H9 (cell line): Measurements from ENCODE around the gene TACR1. TPM values are rescaled to one million over a fixed set of nuclear protein-coding genes. Genes with fewer than 3 reads are reported as not detected.

Experiments
- DNase-seq: peaks from one replicate; pipeline ENCODE4 v3.0.0-alpha.2; 2017
- H2AFZ ChIP-seq: one replicate; pipeline ENCODE4 v1.6.1; 2013; ENCODE audit warnings: mild to moderate bottlenecking, low read length, control low read depth, moderate library complexity
- H2AK5ac ChIP-seq: 2 replicates; pipeline ENCODE4 v1.6.1; 2013; ENCODE audit warnings: low read length, control low read depth, mixed read lengths; ENCODE audit not compliant: insufficient read length
- H2BK120ac ChIP-seq: one replicate; pipeline ENCODE4 v1.6.1; 2013; ENCODE audit warnings: low read depth, mild to moderate bottlenecking, low read length, control low read depth, inconsistent platforms; ENCODE audit not compliant: poor library complexity, severe bottlenecking
- H2BK12ac ChIP-seq: 2 replicates; pipeline ENCODE4 v1.6.1; 2013; ENCODE audit warnings: low read length, control low read depth, mixed read lengths, low read depth; ENCODE audit not compliant: insufficient read length
- H2BK15ac ChIP-seq: 2 replicates; pipeline ENCODE4 v1.6.1; 2013; ENCODE audit warnings: low read depth, low read length, control low read depth
- H2BK20ac ChIP-seq: one replicate; pipeline ENCODE4 v1.6.1; 2013; ENCODE audit warnings: low read depth, mild to moderate bottlenecking, low read length, control low read depth, inconsistent platforms; ENCODE audit not compliant: poor library complexity, severe bottlenecking
- H2BK5ac ChIP-seq: 2 replicates; pipeline ENCODE4 v1.6.1; 2013; ENCODE audit warnings: low read length, control low read depth, mixed read lengths; ENCODE audit not compliant: insufficient read length
- H3K14ac ChIP-seq: 2 replicates; pipeline ENCODE4 v1.6.1; 2013; ENCODE audit warnings: low read length, control low read depth; ENCODE audit not compliant: insufficient read depth
- H3K18ac ChIP-seq: 2 replicates; pipeline ENCODE4 v1.6.1; 2013; ENCODE audit warnings: low read depth, mild to moderate bottlenecking, mixed read lengths, low read length, control low read depth; ENCODE audit not compliant: insufficient read length
- H3K23ac ChIP-seq: 2 replicates; pipeline ENCODE4 v1.6.1; 2013; ENCODE audit warnings: low read length, control low read depth, mixed read lengths, low read depth; ENCODE audit not compliant: insufficient read length
- H3K23me2 ChIP-seq: 2 replicates; pipeline ENCODE4 v1.6.1; 2013; ENCODE audit warnings: low read depth, mild to moderate bottlenecking, mixed read lengths, low read length, control low read depth; ENCODE audit not compliant: insufficient read length, poor library complexity, severe bottlenecking
- H3K27ac ChIP-seq: 2 replicates; pipeline ENCODE4 v1.5.1; 2013; ENCODE audit warnings: low read length, control low read depth, mixed read lengths, low read depth; ENCODE audit not compliant: insufficient read length
- H3K27me3 ChIP-seq: 2 replicates; pipeline ENCODE4 v1.6.1; 2013; ENCODE audit warnings: low read length, control low read depth, inconsistent platforms; ENCODE audit not compliant: insufficient read depth
- H3K4ac ChIP-seq: 2 replicates; pipeline ENCODE4 v1.6.1; 2013; ENCODE audit warnings: low read depth, mild to moderate bottlenecking, control low read depth, inconsistent platforms, low read length, moderate library complexity
- H3K4me1 ChIP-seq: 2 replicates; pipeline ENCODE4 v1.6.1; 2013; ENCODE audit warnings: low read length, control low read depth, inconsistent platforms; ENCODE audit not compliant: insufficient read depth
- H3K4me2 ChIP-seq: 2 replicates; pipeline ENCODE4 v1.6.1; 2013; ENCODE audit warnings: low read length, control low read depth, mixed read lengths; ENCODE audit not compliant: insufficient read length, insufficient read depth
- H3K56ac ChIP-seq: 2 replicates; pipeline ENCODE4 v1.6.1; 2013; ENCODE audit warnings: low read depth, mild to moderate bottlenecking, mixed read lengths, low read length, control low read depth; ENCODE audit not compliant: insufficient read length
- H3K79me1 ChIP-seq: 2 replicates; pipeline ENCODE4 v1.6.1; 2013; ENCODE audit warnings: low read depth, mild to moderate bottlenecking, moderate library complexity, low read length, control low read depth, inconsistent platforms; ENCODE audit not compliant: insufficient read depth, poor library complexity, severe bottlenecking
- H3K79me2 ChIP-seq: 2 replicates; pipeline ENCODE4 v1.6.1; 2013; ENCODE audit warnings: low read length, control low read depth, inconsistent platforms; ENCODE audit not compliant: insufficient read depth
- H3K9ac ChIP-seq: 2 replicates; pipeline ENCODE4 v1.6.1; 2013; ENCODE audit warnings: low read length, control low read depth, mixed read lengths; ENCODE audit not compliant: insufficient read length; ENCODE audit errors: extremely low read depth
- H3K9me3 ChIP-seq: one replicate; pipeline ENCODE4 v1.6.1; 2013; ENCODE audit warnings: low read depth, low read length, inconsistent platforms; ENCODE audit not compliant: control insufficient read depth
- H3T11ph ChIP-seq: one replicate; pipeline ENCODE4 v1.6.1; 2013; ENCODE audit warnings: mild to moderate bottlenecking, low read length, control low read depth, inconsistent platforms
- H4K20me1 ChIP-seq: one replicate; pipeline ENCODE4 v1.6.1; 2013; ENCODE audit not compliant: control insufficient read depth, insufficient read length, insufficient read depth
- H4K5ac ChIP-seq: 2 replicates; pipeline ENCODE4 v1.6.1; 2013; ENCODE audit warnings: low read depth, mild to moderate bottlenecking, mixed read lengths, low read length, control low read depth; ENCODE audit not compliant: insufficient read length
- H4K8ac ChIP-seq: replicated peaks from 2 replicates; pipeline ENCODE4 v1.6.1; 2013; ENCODE audit warnings: low read length, control low read depth, mixed read lengths, low read depth; ENCODE audit not compliant: insufficient read length
- H4K91ac ChIP-seq: 2 replicates; pipeline ENCODE4 v1.6.1; 2013; ENCODE audit warnings: low read depth, mild to moderate bottlenecking, moderate library complexity, mixed read lengths, low read length, control low read depth; ENCODE audit not compliant: insufficient read length
- H3K27ac Mint-ChIP-seq, 3 experiments: 2 replicates in 2 of 3; 3 replicates in 1 of 3; pipeline ENCODE4 v1.8.0; 2020 to 2021; ENCODE audit warnings: mixed read lengths in 3 of 3, mild to moderate bottlenecking in 1 of 3, moderate library complexity in 1 of 3
- H3K27me3 Mint-ChIP-seq: 2 replicates; pipeline ENCODE4 v1.8.0; 2021; ENCODE audit warnings: low read depth, mild to moderate bottlenecking, moderate library complexity, mixed read lengths
- H3K36me3 Mint-ChIP-seq, 3 experiments: 2 replicates in 2 of 3; 3 replicates in 1 of 3; pipeline ENCODE4 v1.8.0; 2020 to 2021; ENCODE audit warnings: low read depth in 3 of 3, mixed read lengths in 3 of 3; ENCODE audit not compliant: insufficient read depth in 1 of 3
- H3K4me1 Mint-ChIP-seq, 2 experiments: 2 replicates each; pipeline ENCODE4 v1.8.0; 2020; ENCODE audit warnings: mixed read lengths in 2 of 2
- H3K4me3 Mint-ChIP-seq, 2 experiments: 2 replicates in 1 of 2; 3 replicates in 1 of 2; pipeline ENCODE4 v1.8.0; 2020 to 2021; ENCODE audit warnings: mild to moderate bottlenecking in 2 of 2, mixed read lengths in 2 of 2, moderate library complexity in 1 of 2
- H3K9me3 Mint-ChIP-seq, 2 experiments: 2 replicates in 1 of 2; 3 replicates in 1 of 2; pipeline ENCODE4 v1.8.0; 2020; ENCODE audit warnings: mild to moderate bottlenecking in 2 of 2, mixed read lengths in 2 of 2, moderate library complexity in 1 of 2
- CTCF ChIP-seq: fragments of 200-600 bp; sonication (generic); conservative IDR thresholded peaks from 3 replicates; pipeline ENCODE4 v1.8.0; 2021; ENCODE audit warnings: antibody characterized with exemption, mild to moderate bottlenecking
- WGBS: extraction: QIAGEN DNeasy Blood & Tissue Kit; methylation state at CpG from one replicate; pipeline ENCODE4 v1.1.7; 2013; ENCODE audit warnings: missing lambda C conversion rate, low lambda C conversion rate, mixed read lengths; ENCODE audit not compliant: insufficient read length; ENCODE audit errors: extremely low coverage; 5-methylcytosine and 5-hydroxymethylcytosine counted together
- total RNA-seq: library from RNA; stranded (reverse); gene quantifications from 2 replicates; pipeline ENCODE4 v1.2.1, GENCODE V29; 2021

TACR1 gene
- total RNA-seq, 1 experiment from 2014 or later = 1.4 TPM

- no peaks in the 10 kb centered on the region for H3K79me1 ChIP-seq
- no peaks in the 10 kb centered on the region for H3K27me3 ChIP-seq
- H3K23me2 ChIP-seq = no peaks in the 10 kb centered on the region
- Mint-ChIP-seq H3K27me3 (no peaks in the 10 kb centered on the region), H3K9me3 (peaks cover 24 to 25% of the 10 kb centered on the region in 2 experiments), H3K4me1 (peaks cover 0 to 5% of the 10 kb centered on the region in 2 experiments; a peak in 1 of 4 replicates), H3K36me3 (peaks cover 7 to 25% (median 11%) of the 10 kb centered on the region in 3 experiments), H3K27ac (no peak overlapping the region), H3K4me3 (no peak overlapping the region)
- H3K4ac ChIP-seq = no peak overlapping the region
- H2BK120ac ChIP-seq = no peak overlapping the region
- no CpG with 5 or more reads among the region's 6 CpGs for WGBS
- H4K91ac ChIP-seq = no peak overlapping the region
- no peak overlapping the region for H3K27ac ChIP-seq
- H3K18ac ChIP-seq = no peak overlapping the region
- H3K23ac ChIP-seq = no peak overlapping the region
- no peak overlapping the region for H3K9ac ChIP-seq
- no peaks in the 10 kb centered on the region for H3K9me3 ChIP-seq
- H3K4me1 ChIP-seq = no peaks in the 10 kb centered on the region
- no peak for DNase-seq
- no peak overlapping the region for H2AFZ ChIP-seq
- no peak overlapping the region for H2BK5ac ChIP-seq
- TF ChIP-seq CTCF = no peak
- no peak overlapping the region for H3K56ac ChIP-seq
- H4K8ac ChIP-seq = no peak overlapping the region
- H3K4me2 ChIP-seq = no peak overlapping the region
- no peaks in the 10 kb centered on the region for H4K20me1 ChIP-seq
- no peaks in the 10 kb centered on the region for H3K79me2 ChIP-seq
- H3K14ac ChIP-seq = no peak overlapping the region
- no peak overlapping the region for H2AK5ac ChIP-seq
- no peak overlapping the region for H2BK20ac ChIP-seq
- no peak overlapping the region for H3T11ph ChIP-seq
- H2BK12ac ChIP-seq = no peak overlapping the region
- H2BK15ac ChIP-seq = no peak overlapping the region
- H4K5ac ChIP-seq = no peak overlapping the region
These were observed 39.5 kb upstream of the TACR1 start for GRCh38 chr2:75238670-75239330.
